Activated CD8-positive, alpha-beta memory T cell treated with anti-CD3 and anti-CD28 coated beads, Interleukin-2, amount 50 U/mL, for 4 hours (primary cell): ENCODE measurements around the gene FLYWCH2.

ENCODE experiments used
- DNase-seq: peaks from one replicate; pipeline ENCODE4 v3.0.0-alpha.2; 2020

FLYWCH2 gene

DNA sequence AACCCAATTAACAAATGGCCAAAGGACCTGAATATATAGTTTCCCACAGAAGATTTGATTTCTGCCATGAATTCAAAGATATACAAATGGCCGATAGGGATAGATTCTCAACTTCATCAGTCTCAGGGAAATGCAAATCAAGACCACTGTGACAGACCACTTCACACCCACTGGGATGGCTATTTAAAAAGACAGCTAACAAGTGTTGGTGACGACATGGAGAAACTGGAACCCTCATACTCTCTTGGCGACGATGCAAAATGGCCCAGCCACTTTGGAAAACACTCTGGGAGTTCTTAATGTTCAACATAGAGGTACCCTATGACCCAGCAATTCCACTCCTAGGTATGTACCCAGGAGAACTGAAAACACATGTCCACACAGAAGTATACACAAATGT lies 63.6 kb downstream of the FLYWCH2 start:
- DNase-seq, result no peak
